ENCODE data around the gene LDB3.
"Not testable (repeated sequence)": the region's sequence is repeated elsewhere in the genome, so short reads cannot be mapped to it uniquely, and the experiment has no call there.

Gene LDB3

DNA sequence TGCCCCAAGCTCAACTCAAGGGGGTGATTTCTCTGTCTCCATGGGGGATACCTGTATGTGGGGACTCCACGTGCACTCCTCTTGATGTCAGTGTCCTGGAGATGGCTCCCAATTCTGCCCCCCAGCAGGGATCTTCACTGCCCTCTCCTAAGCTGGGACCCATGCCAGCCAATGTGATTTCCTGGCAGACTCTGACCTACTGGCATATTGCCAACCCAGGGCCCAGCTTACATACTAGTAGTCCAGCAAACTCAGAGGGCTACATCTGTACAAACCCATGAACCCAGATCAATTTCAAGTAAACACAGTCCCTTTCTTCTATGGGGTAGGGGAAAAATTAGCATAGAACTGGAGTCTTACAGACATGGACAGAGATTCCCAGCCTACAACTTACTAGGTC lies 61.9 kb downstream of the LDB3 start:
- no peak for DNase-seq (ENCODE audit: low read depth in 2 of 2)

- DNase-seq (ENCODE audit: low read depth in 2 of 2): no peak
Measured at GRCh38 chr10:86732771-86733170, 64.5 kb downstream of the LDB3 start.

- DNase-seq (ENCODE audit: low read depth in 2 of 2): no peak
Measured at GRCh38 chr10:86733260-86733671, 65.0 kb downstream of the LDB3 start.

- no peak for DNase-seq (ENCODE audit: low read depth in 2 of 2)
Measured at GRCh38 chr10:86734207-86734988, 66.1 kb downstream of the LDB3 start.

DNA sequence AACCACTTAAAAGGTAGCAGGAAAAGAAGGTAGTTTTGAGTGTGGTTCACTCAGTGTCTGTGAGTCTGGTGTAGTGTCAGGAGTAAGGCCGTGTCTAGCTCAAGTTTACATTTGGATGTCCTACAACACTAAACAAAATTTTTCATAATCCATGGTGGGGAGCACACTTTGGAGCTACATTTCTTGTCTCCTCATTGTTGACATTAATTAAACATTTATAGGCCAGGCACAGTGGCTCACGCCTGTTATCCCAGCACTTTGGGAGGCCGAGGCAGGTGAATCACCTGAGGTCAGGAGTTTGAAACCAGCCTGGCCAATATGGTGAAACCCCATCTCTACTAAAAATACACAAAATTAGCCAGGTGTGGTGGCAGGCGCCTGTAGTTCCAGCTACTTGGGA lies 67.0 kb downstream of the LDB3 start:
- DNase-seq (ENCODE audit: low read depth in 2 of 2): not testable (repeated sequence)

- DNase-seq (ENCODE audit: low read depth in 2 of 2): no peak
Measured at GRCh38 chr10:86742230-86742629, 73.9 kb downstream of the LDB3 start.

DNA sequence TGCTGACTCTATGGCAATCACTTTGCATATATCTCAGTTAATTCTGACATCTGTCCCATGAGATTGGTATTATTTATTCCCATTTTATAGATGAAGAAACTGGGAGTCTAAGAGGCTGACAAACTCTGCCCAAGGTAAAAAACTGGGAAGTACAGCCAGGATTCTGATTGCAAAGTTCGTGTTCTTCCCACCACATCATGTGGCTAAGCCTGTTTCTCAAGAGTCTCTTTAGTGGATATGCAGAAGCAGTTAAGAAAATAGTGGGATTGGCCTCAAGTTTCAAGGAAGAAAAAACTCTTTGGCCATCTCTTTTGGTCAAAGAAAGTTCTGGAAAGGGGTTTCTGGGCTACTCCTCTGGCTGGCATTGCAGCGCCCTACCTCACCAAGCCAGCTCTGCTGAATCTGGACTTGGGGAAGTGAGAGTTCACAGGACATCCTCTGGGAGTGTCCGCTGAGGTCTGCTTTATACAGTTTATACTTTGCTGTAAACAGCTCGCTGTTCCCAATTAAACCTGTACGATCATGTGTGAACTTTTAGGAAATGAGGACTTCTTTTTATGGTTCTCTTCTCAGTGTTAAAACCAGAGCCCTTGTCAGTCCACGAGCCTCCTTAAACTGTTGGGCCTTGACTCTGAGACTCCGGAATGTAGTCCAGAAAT lies 75.9 kb downstream of the LDB3 start:
- no peak for DNase-seq (ENCODE audit: low read depth in 2 of 2)

DNA sequence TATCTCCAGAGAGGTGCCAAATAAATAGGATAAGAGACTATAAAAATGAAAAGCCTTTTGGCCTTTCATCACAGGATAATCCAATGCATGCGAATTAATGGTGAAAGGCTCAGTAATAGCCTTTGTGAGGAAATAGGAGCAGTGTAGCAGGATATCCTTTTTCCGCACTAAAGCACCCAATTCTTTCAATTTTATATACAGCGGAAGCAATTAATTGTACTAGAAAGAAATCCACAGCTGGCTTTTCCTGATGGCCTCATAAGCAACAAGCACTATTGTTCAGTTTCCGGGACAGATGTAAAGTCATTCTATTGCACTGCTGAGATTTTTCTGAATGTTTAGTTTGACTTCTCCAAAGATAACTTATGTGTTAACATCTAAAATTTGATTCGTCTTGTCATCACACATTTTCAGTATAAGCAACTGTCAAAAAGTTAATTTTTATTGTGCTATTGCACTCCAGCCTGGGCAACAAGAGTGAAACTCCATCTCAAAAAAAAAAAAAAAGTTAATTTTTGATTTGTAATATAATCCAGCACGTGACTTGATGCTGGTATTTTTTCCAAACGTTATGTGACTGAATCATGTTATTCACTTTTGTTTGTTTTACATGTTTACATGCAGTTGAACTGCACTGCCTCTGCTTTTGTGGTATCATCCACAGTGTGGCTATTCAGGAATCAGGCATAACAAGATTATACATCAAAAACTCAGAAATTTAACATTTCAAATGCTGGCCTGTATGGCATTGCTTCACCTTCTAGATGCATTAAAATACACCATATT lies 79.7 kb downstream of the LDB3 start:
- no peak for DNase-seq (ENCODE audit: low read depth in 2 of 2)

- no peak for DNase-seq (ENCODE audit: low read depth in 2 of 2)
Measured at GRCh38 chr10:86749854-86750253, 81.5 kb downstream of the LDB3 start.

DNA sequence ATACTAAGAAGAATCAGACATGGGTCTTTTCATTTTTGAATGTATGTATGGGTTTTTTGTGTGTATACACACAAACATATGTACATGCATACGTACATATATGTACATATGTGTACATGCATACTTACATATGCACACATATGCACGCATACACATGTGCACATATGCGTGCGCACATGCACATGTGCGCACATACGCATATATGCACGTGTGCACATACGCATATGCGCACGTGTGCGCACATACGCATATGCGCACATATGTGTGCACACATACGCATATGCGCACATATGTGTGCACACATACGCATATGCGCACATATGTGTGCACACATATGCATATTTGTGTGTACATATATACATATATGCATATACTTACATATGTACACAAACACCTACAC lies 83.2 kb downstream of the LDB3 start:
- no peak for DNase-seq (ENCODE audit: low read depth in 2 of 2)

DNA sequence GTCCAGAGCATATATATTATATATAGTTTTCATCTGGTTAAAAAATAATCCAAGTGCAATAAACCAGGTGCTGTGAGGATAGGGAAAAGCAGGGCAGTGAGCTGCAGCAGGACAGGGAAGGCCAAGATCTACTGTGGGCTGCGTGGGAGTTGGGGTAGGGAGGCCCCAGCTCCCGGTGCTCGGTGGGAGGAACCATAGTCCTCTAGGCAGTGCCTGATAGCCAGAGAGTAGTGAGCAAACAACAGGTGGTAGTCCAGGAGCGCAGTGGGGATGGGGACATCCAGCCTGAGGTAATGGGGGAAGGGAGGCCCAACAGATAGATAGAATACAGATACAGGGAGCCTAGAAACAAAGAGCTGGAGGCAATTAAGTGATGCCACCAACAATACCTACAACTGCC lies 84.0 kb downstream of the LDB3 start:
- DNase-seq (ENCODE audit: low read depth in 2 of 2): no peak

GRCh38 chr10:86753051-86753450 lies 84.7 kb downstream of the LDB3 start:
- DNase-seq (ENCODE audit: low read depth in 2 of 2): no peak

GRCh38 chr10:86753638-86754434 lies 85.5 kb downstream of the LDB3 start:
- no peak for DNase-seq (ENCODE audit: low read depth in 2 of 2)

DNA sequence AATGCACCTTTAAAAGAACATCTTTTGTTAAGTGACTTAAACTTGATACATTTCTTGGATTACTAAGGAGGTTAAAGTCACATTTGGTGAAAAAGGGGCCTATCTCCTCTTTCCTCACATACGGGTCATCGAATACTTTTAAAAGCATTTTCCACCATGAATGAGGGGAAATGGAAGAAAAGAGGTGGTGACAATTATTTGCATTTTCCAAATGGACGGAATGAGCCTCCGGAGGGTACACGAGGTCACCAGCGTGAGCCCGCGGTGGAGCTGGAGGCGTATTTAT lies 87.1 kb downstream of the LDB3 start:
- DNase-seq (ENCODE audit: low read depth in 2 of 2): no peak

DNA sequence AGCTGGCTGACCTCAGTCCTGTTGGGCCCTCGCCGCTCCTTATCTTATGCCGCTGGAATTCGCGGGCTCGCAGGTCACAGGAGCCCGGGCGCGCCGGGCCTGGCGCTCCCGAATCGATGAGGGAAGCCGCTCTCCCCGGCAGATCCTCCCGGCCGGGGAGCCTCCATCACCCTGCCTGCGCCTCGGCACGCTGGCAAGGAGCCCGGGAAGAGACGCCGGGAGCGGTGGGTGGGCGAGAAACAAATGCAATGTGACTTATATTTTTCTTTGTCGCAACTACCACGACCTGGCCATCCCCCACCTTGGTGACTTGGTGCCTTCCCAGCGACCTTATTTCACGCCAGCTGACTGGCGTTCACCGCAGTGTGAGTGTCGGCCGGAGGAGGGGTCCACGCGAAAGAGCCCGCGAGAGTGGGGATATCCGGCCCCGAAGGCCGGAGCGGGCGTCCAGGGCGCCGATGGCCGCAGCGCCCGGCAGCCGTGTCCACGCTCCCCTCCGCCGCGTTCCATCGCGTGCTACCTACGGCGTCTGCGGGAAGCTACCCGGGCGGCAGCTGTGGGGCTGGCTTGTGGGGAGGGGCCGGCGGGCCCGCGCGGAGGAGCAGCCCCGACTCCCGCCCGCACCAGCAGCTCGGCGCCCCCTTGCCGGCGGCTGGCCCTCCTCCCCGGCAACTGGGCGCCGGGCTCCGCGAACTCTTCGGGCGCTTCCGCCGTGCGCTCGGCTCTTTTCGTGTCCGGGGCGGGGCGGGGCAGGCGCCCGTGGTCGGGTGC lies 87.6 kb downstream of the LDB3 start:
- peak; percentile 70 to 78 for DNase-seq (ENCODE audit: low read depth in 2 of 2)

DNA sequence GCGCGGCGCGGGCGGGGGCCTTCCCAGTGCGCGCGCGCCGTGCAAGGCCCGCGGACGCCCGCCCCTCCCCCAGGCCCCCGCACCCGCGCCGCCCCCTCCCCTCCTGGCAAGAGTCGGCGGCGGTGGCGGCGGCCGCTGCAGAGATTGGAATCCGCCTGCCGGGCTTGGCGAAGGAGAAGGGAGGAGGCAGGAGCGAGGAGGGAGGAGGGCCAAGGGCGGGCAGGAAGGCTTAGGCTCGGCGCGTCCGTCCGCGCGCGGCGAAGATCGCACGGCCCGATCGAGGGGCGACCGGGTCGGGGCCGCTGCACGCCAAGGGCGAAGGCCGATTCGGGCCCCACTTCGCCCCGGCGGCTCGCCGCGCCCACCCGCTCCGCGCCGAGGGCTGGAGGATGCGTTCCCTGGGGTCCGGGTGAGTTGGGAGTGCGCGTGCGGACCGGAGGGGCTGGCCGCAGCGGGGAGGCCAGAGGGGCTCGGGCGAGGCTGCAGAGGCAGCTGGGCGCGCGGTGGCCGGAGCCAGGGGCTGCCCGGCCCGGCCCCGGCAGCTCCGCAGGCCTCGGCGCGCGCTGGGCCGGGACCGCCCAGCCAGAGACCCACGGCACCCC lies 88.3 kb downstream of the LDB3 start, which contains the start of gene BMPR1A:
Gene BMPR1A, plus strand, starts transcription at position 109 of the 602 bp plus-strand sequence. CDS start 119,400 bp downstream, outside the sequence.
- DNase-seq (ENCODE audit: low read depth in 2 of 2): no peak

GRCh38 chr10:86757113-86757972 lies 89.0 kb downstream of the LDB3 start:
- no peak for DNase-seq (ENCODE audit: low read depth in 2 of 2)

- DNase-seq (ENCODE audit: low read depth in 2 of 2): no peak
Measured at GRCh38 chr10:86758189-86759072, 90.1 kb downstream of the LDB3 start.
